ENCODE data around the gene ABTB1.
A peak's percentile ranks its signal among the peaks of the same experiment; 100 is the strongest.

Gene ABTB1

DNA sequence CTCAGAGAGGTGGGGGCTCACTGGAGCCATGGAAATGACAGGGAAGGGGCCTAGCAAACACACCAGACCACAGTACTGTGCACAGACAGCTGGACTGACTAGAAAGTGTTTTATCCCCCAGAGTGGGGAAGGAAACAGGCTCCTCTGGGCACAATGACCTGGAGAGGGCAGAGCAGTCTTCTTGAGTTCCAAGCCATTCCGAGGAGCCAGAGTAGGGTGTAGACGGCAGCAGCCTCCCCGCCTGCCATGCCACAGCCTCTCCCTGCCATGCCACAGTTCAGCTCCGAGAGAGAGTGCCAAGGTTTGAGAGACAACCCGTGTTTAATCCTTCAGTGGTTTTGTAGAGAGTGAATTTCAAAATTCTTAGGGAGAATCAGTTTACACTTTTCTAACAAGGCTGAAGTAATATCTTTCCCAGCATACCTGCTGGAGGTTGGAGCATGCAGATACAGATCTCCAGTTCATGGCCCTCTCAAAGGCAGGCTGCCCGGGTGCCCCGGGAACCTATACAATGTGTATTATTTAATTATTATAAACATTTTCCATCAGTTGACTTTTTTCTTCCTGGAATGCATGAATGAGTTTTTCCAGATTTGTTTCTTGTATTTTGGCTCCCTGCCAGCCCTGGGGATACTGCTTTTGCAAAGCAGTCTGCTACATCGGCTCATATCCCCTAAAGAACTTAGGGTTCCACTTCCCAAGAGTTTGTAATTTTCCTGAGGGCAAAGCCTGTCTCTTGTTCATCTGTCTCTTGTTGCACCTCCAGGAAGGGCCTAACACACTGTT, 40.5 kb upstream of the ABTB1 start:
- H3K18ac ChIP-seq (ENCODE audit: low read depth in 1 of 2, low read length in 2 of 2) = no peak overlapping the region
- no peak overlapping the region for H3K4me2 ChIP-seq (ENCODE audit: low read length, poor library complexity, severe bottlenecking)
- H3K4ac ChIP-seq (ENCODE audit: low read depth in 1 of 2, low read length in 2 of 2) = no peak overlapping the region
- no peak for DNase-seq
- H3K4me1 ChIP-seq (ENCODE audit: control insufficient read depth, insufficient read depth, low read depth, low read length) = peaks cover 13% of the 10 kb centered on the region
- H3K79me1 ChIP-seq (replicated peaks; ENCODE audit: low read length, poor library complexity, severe bottlenecking) = no peaks in the 10 kb centered on the region
- H3K27ac ChIP-seq (ENCODE audit: low read length, poor library complexity, severe bottlenecking) = no peak overlapping the region
- no peak overlapping the region for H2BK5ac ChIP-seq (ENCODE audit: low read depth, low read length, poor library complexity, severe bottlenecking)
- 86% methylated on average over 5 of the region's 8 CpGs for WGBS
- no peak overlapping the region for H2BK12ac ChIP-seq (ENCODE audit: low read length in 2 of 2)
- no peak overlapping the region for H2BK120ac ChIP-seq (ENCODE audit: low read depth, low read length)
- H3K4me3 ChIP-seq (ENCODE audit: insufficient read depth in 1 of 2, low read depth in 1 of 2, low read length in 2 of 2) = no peak overlapping the region
- no peak overlapping the region for H3K14ac ChIP-seq (ENCODE audit: low read length in 2 of 2)
- no peak overlapping the region for H2BK15ac ChIP-seq (ENCODE audit: low read depth, poor library complexity, severe bottlenecking)
- no peaks in the 10 kb centered on the region for H3K9me3 ChIP-seq (ENCODE audit: control insufficient read depth, low read length)
- peaks cover 26 to 60% of the 10 kb centered on the region in 2 experiments for H3K27me3 ChIP-seq (ENCODE audit: control insufficient read depth in 1 of 2, insufficient read depth in 1 of 2, low read length in 2 of 2)
- H3K23ac ChIP-seq (ENCODE audit: low read length in 2 of 2) = no peak overlapping the region
- no peaks in the 10 kb centered on the region for H3K36me3 ChIP-seq (ENCODE audit: control insufficient read depth in 1 of 2, insufficient read depth in 2 of 2, low read depth in 1 of 2, low read length in 2 of 2)
- H2AK5ac ChIP-seq (ENCODE audit: low read length, severe bottlenecking) = no peak overlapping the region
- no peak overlapping the region for H3K9ac ChIP-seq (ENCODE audit: low read length)
- no peak overlapping the region for H4K91ac ChIP-seq (ENCODE audit: low read length)
- H4K8ac ChIP-seq (ENCODE audit: low read length) = no peak overlapping the region
- no peak overlapping the region for H2AFZ ChIP-seq (ENCODE audit: low read depth, low read length)

GRCh38 chr3:127634653-127635052, 38.1 kb upstream of the ABTB1 start:
- Histone ChIP-seq H3K14ac (ENCODE audit: low read length in 2 of 2) (no peak overlapping the region), H3K23ac (ENCODE audit: low read length in 2 of 2) (no peak overlapping the region), H4K91ac (ENCODE audit: low read length) (no peak overlapping the region), H3K4me1 (ENCODE audit: control insufficient read depth, insufficient read depth, low read depth, low read length) (peaks cover 13% of the 10 kb centered on the region), H3K79me1 (replicated peaks; ENCODE audit: low read length, poor library complexity, severe bottlenecking) (no peaks in the 10 kb centered on the region), H3K4me2 (ENCODE audit: low read length, poor library complexity, severe bottlenecking) (no peak overlapping the region), H2BK15ac (ENCODE audit: low read depth, poor library complexity, severe bottlenecking) (no peak overlapping the region), H2BK12ac (ENCODE audit: low read length in 2 of 2) (no peak overlapping the region), H3K18ac (ENCODE audit: low read depth in 1 of 2, low read length in 2 of 2) (no peak overlapping the region), H3K27ac (ENCODE audit: low read length, poor library complexity, severe bottlenecking) (no peak overlapping the region), H4K8ac (ENCODE audit: low read length) (no peak overlapping the region), H3K4ac (ENCODE audit: low read depth in 1 of 2, low read length in 2 of 2) (no peak overlapping the region), H3K4me3 (ENCODE audit: insufficient read depth in 1 of 2, low read depth in 1 of 2, low read length in 2 of 2) (no peak overlapping the region), H3K9me3 (ENCODE audit: control insufficient read depth, low read length) (no peaks in the 10 kb centered on the region), H2AK5ac (ENCODE audit: low read length, severe bottlenecking) (no peak overlapping the region), H2BK5ac (ENCODE audit: low read depth, low read length, poor library complexity, severe bottlenecking) (no peak overlapping the region), H3K27me3 (ENCODE audit: control insufficient read depth in 1 of 2, insufficient read depth in 1 of 2, low read length in 2 of 2) (peaks cover 17 to 43% of the 10 kb centered on the region in 2 experiments), H3K36me3 (ENCODE audit: control insufficient read depth in 1 of 2, insufficient read depth in 2 of 2, low read depth in 1 of 2, low read length in 2 of 2) (no peaks in the 10 kb centered on the region), H2BK120ac (ENCODE audit: low read depth, low read length) (no peak overlapping the region), H2AFZ (ENCODE audit: low read depth, low read length) (no peak overlapping the region), H3K9ac (ENCODE audit: low read length) (no peak overlapping the region)
- 83% methylated on average over 9 of the region's 12 CpGs for WGBS
- no peak for DNase-seq

DNA sequence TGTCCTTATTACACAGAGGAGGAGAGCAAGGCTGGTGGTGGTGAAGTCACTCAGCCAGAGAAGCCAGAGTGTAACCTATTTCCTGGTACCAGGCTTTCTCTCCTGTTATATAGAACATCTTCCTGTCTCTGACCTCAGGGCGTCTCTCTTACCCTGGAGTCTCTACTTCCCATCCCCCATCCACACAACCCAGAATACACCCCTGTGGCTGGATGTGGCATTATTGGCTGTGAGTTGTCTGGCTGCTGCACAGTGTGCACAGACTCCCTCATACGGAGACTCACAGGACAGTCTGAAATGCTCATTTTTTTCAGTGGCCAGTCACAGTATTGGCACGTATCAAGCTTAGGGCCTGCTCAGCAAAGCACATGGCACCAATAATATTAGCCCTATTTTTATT, 35.2 kb upstream of the ABTB1 start:
- no peaks in the 10 kb centered on the region for H3K9me3 ChIP-seq (ENCODE audit: control insufficient read depth, low read length)
- no peak overlapping the region for H3K4me3 ChIP-seq (ENCODE audit: insufficient read depth in 1 of 2, low read depth in 1 of 2, low read length in 2 of 2)
- H3K79me1 ChIP-seq (replicated peaks; ENCODE audit: low read length, poor library complexity, severe bottlenecking) = no peaks in the 10 kb centered on the region
- no peak overlapping the region for H3K27ac ChIP-seq (ENCODE audit: low read length, poor library complexity, severe bottlenecking)
- 56% methylated on average over 3 of the region's 3 CpGs for WGBS
- H2BK15ac ChIP-seq (ENCODE audit: low read depth, poor library complexity, severe bottlenecking) = no peak overlapping the region
- H4K91ac ChIP-seq (ENCODE audit: low read length) = no peak overlapping the region
- DNase-seq = peak; percentile 3
- H3K14ac ChIP-seq (ENCODE audit: low read length in 2 of 2) = peak overlapping the region in 1 of 2 experiments; percentile 65
- peaks cover 12% of the 10 kb centered on the region for H3K4me1 ChIP-seq (ENCODE audit: control insufficient read depth, insufficient read depth, low read depth, low read length)
- H4K8ac ChIP-seq (ENCODE audit: low read length) = no peak overlapping the region
- H3K18ac ChIP-seq (ENCODE audit: low read depth in 1 of 2, low read length in 2 of 2) = no peak overlapping the region
- no peak overlapping the region for H3K23ac ChIP-seq (ENCODE audit: low read length in 2 of 2)
- H2AK5ac ChIP-seq (ENCODE audit: low read length, severe bottlenecking) = no peak overlapping the region
- no peak overlapping the region for H3K4ac ChIP-seq (ENCODE audit: low read depth in 1 of 2, low read length in 2 of 2)
- H2BK12ac ChIP-seq (ENCODE audit: low read length in 2 of 2) = no peak overlapping the region
- no peaks in the 10 kb centered on the region for H3K36me3 ChIP-seq (ENCODE audit: control insufficient read depth in 1 of 2, insufficient read depth in 2 of 2, low read depth in 1 of 2, low read length in 2 of 2)
- H2BK5ac ChIP-seq (ENCODE audit: low read depth, low read length, poor library complexity, severe bottlenecking) = no peak overlapping the region
- H2AFZ ChIP-seq (ENCODE audit: low read depth, low read length) = no peak overlapping the region
- H3K27me3 ChIP-seq (ENCODE audit: control insufficient read depth in 1 of 2, insufficient read depth in 1 of 2, low read length in 2 of 2) = peaks cover 0 to 17% of the 10 kb centered on the region in 2 experiments
- no peak overlapping the region for H3K9ac ChIP-seq (ENCODE audit: low read length)
- H2BK120ac ChIP-seq (ENCODE audit: low read depth, low read length) = no peak overlapping the region
- no peak overlapping the region for H3K4me2 ChIP-seq (ENCODE audit: low read length, poor library complexity, severe bottlenecking)

DNA sequence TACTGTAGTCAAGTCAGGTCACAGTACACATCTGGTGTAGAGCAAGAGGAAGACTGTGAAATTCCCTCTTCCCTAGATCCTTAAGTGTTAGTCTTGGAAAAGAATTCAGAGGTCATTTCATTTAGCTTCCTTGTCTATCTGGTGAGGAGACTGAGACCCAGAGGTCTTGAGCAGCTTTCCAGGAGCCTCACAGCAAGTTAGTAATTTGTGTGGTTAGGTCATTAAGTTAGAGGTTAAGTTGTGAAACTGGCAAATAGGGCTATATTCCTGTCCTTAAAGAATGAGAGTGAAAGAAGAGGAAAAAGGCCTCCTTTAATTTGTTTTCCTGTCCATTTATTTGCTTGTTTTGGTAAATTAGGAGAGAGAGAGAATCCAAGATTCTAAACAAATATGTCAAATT, 34.8 kb upstream of the ABTB1 start:
- no peak overlapping the region for H2BK12ac ChIP-seq (ENCODE audit: low read length in 2 of 2)
- H3K9ac ChIP-seq (ENCODE audit: low read length) = no peak overlapping the region
- no peak overlapping the region for H3K4me2 ChIP-seq (ENCODE audit: low read length, poor library complexity, severe bottlenecking)
- H3K79me1 ChIP-seq (replicated peaks; ENCODE audit: low read length, poor library complexity, severe bottlenecking) = no peaks in the 10 kb centered on the region
- H3K9me3 ChIP-seq (ENCODE audit: control insufficient read depth, low read length) = no peaks in the 10 kb centered on the region
- H2AFZ ChIP-seq (ENCODE audit: low read depth, low read length) = no peak overlapping the region
- H3K23ac ChIP-seq (ENCODE audit: low read length in 2 of 2) = no peak overlapping the region
- H3K27me3 ChIP-seq (ENCODE audit: control insufficient read depth in 1 of 2, insufficient read depth in 1 of 2, low read length in 2 of 2) = peaks cover 0 to 17% of the 10 kb centered on the region in 2 experiments
- H2BK120ac ChIP-seq (ENCODE audit: low read depth, low read length) = no peak overlapping the region
- H3K4me1 ChIP-seq (ENCODE audit: control insufficient read depth, insufficient read depth, low read depth, low read length) = peaks cover 12% of the 10 kb centered on the region
- H3K27ac ChIP-seq (ENCODE audit: low read length, poor library complexity, severe bottlenecking) = no peak overlapping the region
- H3K18ac ChIP-seq (ENCODE audit: low read depth in 1 of 2, low read length in 2 of 2) = no peak overlapping the region
- no peak overlapping the region for H2BK15ac ChIP-seq (ENCODE audit: low read depth, poor library complexity, severe bottlenecking)
- DNase-seq = peak; percentile 6
- no peak overlapping the region for H4K91ac ChIP-seq (ENCODE audit: low read length)
- H3K4ac ChIP-seq (ENCODE audit: low read depth in 1 of 2, low read length in 2 of 2) = no peak overlapping the region
- H2BK5ac ChIP-seq (ENCODE audit: low read depth, low read length, poor library complexity, severe bottlenecking) = no peak overlapping the region
- no peak overlapping the region for H3K14ac ChIP-seq (ENCODE audit: low read length in 2 of 2)
- H3K4me3 ChIP-seq (ENCODE audit: insufficient read depth in 1 of 2, low read depth in 1 of 2, low read length in 2 of 2) = no peak overlapping the region
- no peak overlapping the region for H2AK5ac ChIP-seq (ENCODE audit: low read length, severe bottlenecking)
- no peak overlapping the region for H4K8ac ChIP-seq (ENCODE audit: low read length)
- H3K36me3 ChIP-seq (ENCODE audit: control insufficient read depth in 1 of 2, insufficient read depth in 2 of 2, low read depth in 1 of 2, low read length in 2 of 2) = no peaks in the 10 kb centered on the region
